ENCODE data around the gene MYL9. TPM values are rescaled to one million over a fixed set of nuclear protein-coding genes. Genes with fewer than 3 reads are reported as not detected.
A peak's percentile ranks its signal among the peaks of the same experiment; 100 is the strongest.

The MYL9 gene
- total and polyA plus RNA-seq, 7 experiments from 2014 or later: 0.29 to 2.4 (median 0.29) TPM; not detected in 4

- Histone ChIP-seq H3K27ac (ENCODE audit: low read depth, low read length) (no peak overlapping the region), H3K4me1 (ENCODE audit: control insufficient read depth in 2 of 2, insufficient read depth in 2 of 2, low read length in 2 of 2) (peaks cover 5% of the 10 kb centered on the region in 2 donors), H3K36me3 (ENCODE audit: control insufficient read depth in 2 of 3, insufficient read depth in 3 of 3, low read length in 3 of 3) (peaks cover 0 to 52% (median 13%) of the 10 kb centered on the region in 3 experiments), H3K27me3 (ENCODE audit: control insufficient read depth in 2 of 2, insufficient read depth in 2 of 2, low read length in 2 of 2) (no peaks in the 10 kb centered on the region), H3K9me3 (ENCODE audit: control insufficient read depth in 2 of 3, low read length in 3 of 3) (no peaks in the 10 kb centered on the region), H3K4me3 (ENCODE audit: low read length) (no peak overlapping the region)
- DNase-seq (no peak), ATAC-seq (no peak)
- ChIA-PET POLR2A (no interaction called here), CTCF (no interaction called here)
- no peaks in the 10 kb centered on the region for H3K27me3 Mint-ChIP-seq
- H3K9me3 Mint-ChIP-seq: no peaks in the 10 kb centered on the region
- peaks cover 0 to 21% (median 4%) of the 10 kb centered on the region in 5 donors for H3K36me3 Mint-ChIP-seq
- no peak overlapping the region for H3K4me3 Mint-ChIP-seq
- peaks cover under 1 to 20% (median 16%) of the 10 kb centered on the region in 7 donors for H3K4me1 Mint-ChIP-seq
- intact Hi-C loops (cut with micrococcal nuclease): no loop called here
- H3K27ac Mint-ChIP-seq: no peak overlapping the region
These were observed 43.5 kb upstream of the MYL9 start for GRCh38 chr20:36497856-36498255.

- H3K4me1 ChIP-seq (ENCODE audit: control insufficient read depth in 2 of 2, insufficient read depth in 2 of 2, low read length in 2 of 2): no peaks in the 10 kb centered on the region
- POLR2A ChIA-PET: no interaction called here
These were observed 42.7 kb upstream of the MYL9 start for GRCh38 chr20:36498386-36499179.

GRCh38 chr20:36499211-36499610 is 42.1 kb upstream of the MYL9 start:
- DNase-seq (no peak), ATAC-seq (no peak)
- Histone ChIP-seq H3K4me3 (ENCODE audit: low read length) (no peak overlapping the region), H3K27ac (ENCODE audit: low read depth, low read length) (no peak overlapping the region), H3K36me3 (ENCODE audit: control insufficient read depth in 2 of 3, insufficient read depth in 3 of 3, low read length in 3 of 3) (peaks cover 0 to 55% (median 13%) of the 10 kb centered on the region in 3 experiments), H3K27me3 (ENCODE audit: control insufficient read depth in 2 of 2, insufficient read depth in 2 of 2, low read length in 2 of 2) (no peaks in the 10 kb centered on the region), H3K4me1 (ENCODE audit: control insufficient read depth in 2 of 2, insufficient read depth in 2 of 2, low read length in 2 of 2) (no peaks in the 10 kb centered on the region), H3K9me3 (ENCODE audit: control insufficient read depth in 2 of 3, low read length in 3 of 3) (no peaks in the 10 kb centered on the region)
- H3K9me3 Mint-ChIP-seq: no peaks in the 10 kb centered on the region
- POLR2A ChIA-PET: no interaction called here
- H3K27me3 Mint-ChIP-seq: no peaks in the 10 kb centered on the region
- intact Hi-C loops (cut with micrococcal nuclease): no loop called here
- peaks cover 4 to 26% (median 10%) of the 10 kb centered on the region in 5 donors for H3K36me3 Mint-ChIP-seq
- H3K4me1 Mint-ChIP-seq: peaks cover 3 to 13% (median 5%) of the 10 kb centered on the region in 7 donors
- H3K4me3 Mint-ChIP-seq: no peak overlapping the region
- H3K27ac Mint-ChIP-seq: peak overlapping the region in 1 of 9 donors; percentile 42
- CTCF ChIA-PET: no interaction called here

More at GRCh38 chr20:36498386-36499179, 42.7 kb upstream of the MYL9 start:
- no peak for DNase-seq
- Mint-ChIP-seq H3K9me3 (no peaks in the 10 kb centered on the region), H3K27ac (peak overlapping the region in 1 of 9 donors; percentile 31), H3K4me1 (peaks cover 5 to 19% (median 9%) of the 10 kb centered on the region in 7 donors), H3K4me3 (no peak overlapping the region), H3K36me3 (peaks cover 4 to 25% (median 8%) of the 10 kb centered on the region in 5 donors), H3K27me3 (no peaks in the 10 kb centered on the region)
- H3K27me3 ChIP-seq (ENCODE audit: control insufficient read depth in 2 of 2, insufficient read depth in 2 of 2, low read length in 2 of 2): no peaks in the 10 kb centered on the region
- CTCF ChIA-PET: no interaction called here
- H3K36me3 ChIP-seq (ENCODE audit: control insufficient read depth in 2 of 3, insufficient read depth in 3 of 3, low read length in 3 of 3): peaks cover 0 to 55% (median 13%) of the 10 kb centered on the region in 3 experiments
- no peak overlapping the region for H3K27ac ChIP-seq (ENCODE audit: low read depth, low read length)
- H3K9me3 ChIP-seq (ENCODE audit: control insufficient read depth in 2 of 3, low read length in 3 of 3): no peaks in the 10 kb centered on the region
- no peak overlapping the region for H3K4me3 ChIP-seq (ENCODE audit: low read length)
- intact Hi-C loops (cut with micrococcal nuclease): no loop called here
- no peak for ATAC-seq

GRCh38 chr20:36499723-36500501 is 41.4 kb upstream of the MYL9 start:
- no peak for ATAC-seq
- Histone ChIP-seq H3K27ac (ENCODE audit: low read depth, low read length) (no peak overlapping the region), H3K36me3 (ENCODE audit: control insufficient read depth in 2 of 3, insufficient read depth in 3 of 3, low read length in 3 of 3) (peaks cover 0 to 59% (median 13%) of the 10 kb centered on the region in 3 experiments), H3K27me3 (ENCODE audit: control insufficient read depth in 2 of 2, insufficient read depth in 2 of 2, low read length in 2 of 2) (no peaks in the 10 kb centered on the region), H3K4me3 (ENCODE audit: low read length) (no peak overlapping the region), H3K9me3 (ENCODE audit: control insufficient read depth in 2 of 3, low read length in 3 of 3) (no peaks in the 10 kb centered on the region), H3K4me1 (ENCODE audit: control insufficient read depth in 2 of 2, insufficient read depth in 2 of 2, low read length in 2 of 2) (no peaks in the 10 kb centered on the region)
- DNase-seq: no peak
- H3K27me3 Mint-ChIP-seq: no peaks in the 10 kb centered on the region
- POLR2A ChIA-PET: no interaction called here
- no peak overlapping the region for H3K4me3 Mint-ChIP-seq
- H3K27ac Mint-ChIP-seq: peak overlapping the region in 2 of 9 donors; percentile 38 to 45
- H3K36me3 Mint-ChIP-seq: peaks cover 4 to 30% (median 11%) of the 10 kb centered on the region in 5 donors
- H3K9me3 Mint-ChIP-seq: no peaks in the 10 kb centered on the region
- H3K4me1 Mint-ChIP-seq: peaks cover 0 to 8% (median 4%) of the 10 kb centered on the region in 7 donors
- CTCF ChIA-PET: no interaction called here
- intact Hi-C loops (cut with micrococcal nuclease): no loop called here

- peak; percentile 26 for ATAC-seq
These were observed 39.8 kb upstream of the MYL9 start for GRCh38 chr20:36501367-36502006.

GRCh38 chr20:36504295-36504694 is 37.0 kb upstream of the MYL9 start:
- POLR2A ChIA-PET: no interaction called here
- Histone ChIP-seq H3K27ac (ENCODE audit: low read depth, low read length) (no peak overlapping the region), H3K27me3 (ENCODE audit: control insufficient read depth in 2 of 2, insufficient read depth in 2 of 2, low read length in 2 of 2) (no peaks in the 10 kb centered on the region), H3K4me3 (ENCODE audit: low read length) (no peak overlapping the region), H3K4me1 (ENCODE audit: control insufficient read depth in 2 of 2, insufficient read depth in 2 of 2, low read length in 2 of 2) (no peaks in the 10 kb centered on the region), H3K9me3 (ENCODE audit: control insufficient read depth in 2 of 3, low read length in 3 of 3) (no peaks in the 10 kb centered on the region), H3K36me3 (ENCODE audit: control insufficient read depth in 2 of 3, insufficient read depth in 3 of 3, low read length in 3 of 3) (peaks cover 0 to 36% (median 0%) of the 10 kb centered on the region in 3 experiments)
- H3K4me1 Mint-ChIP-seq: peaks cover 2 to 19% (median 14%) of the 10 kb centered on the region in 7 donors
- ATAC-seq: no peak
- DNase-seq: no peak
- no peaks in the 10 kb centered on the region for H3K27me3 Mint-ChIP-seq
- no peak overlapping the region for H3K4me3 Mint-ChIP-seq
- CTCF ChIA-PET: no interaction called here
- peak overlapping the region in 1 of 9 donors; percentile 58 for H3K27ac Mint-ChIP-seq
- peaks cover 4 to 35% (median 12%) of the 10 kb centered on the region in 5 donors for H3K36me3 Mint-ChIP-seq
- intact Hi-C loops (cut with micrococcal nuclease): no loop called here
- H3K9me3 Mint-ChIP-seq: no peaks in the 10 kb centered on the region

More at GRCh38 chr20:36501367-36502006, 39.8 kb upstream of the MYL9 start:
- no peak overlapping the region for H3K4me3 ChIP-seq (ENCODE audit: low read length)
- H3K9me3 ChIP-seq (ENCODE audit: control insufficient read depth in 2 of 3, low read length in 3 of 3): no peaks in the 10 kb centered on the region
- H3K4me1 Mint-ChIP-seq: peaks cover 2 to 18% (median 11%) of the 10 kb centered on the region in 7 donors
- H3K27ac Mint-ChIP-seq: peak overlapping the region in 5 of 9 donors; percentile 21 to 46 (median 25)
- H3K36me3 ChIP-seq (ENCODE audit: control insufficient read depth in 2 of 3, insufficient read depth in 3 of 3, low read length in 3 of 3): peaks cover 0 to 62% (median 13%) of the 10 kb centered on the region in 3 experiments
- POLR2A ChIA-PET: interaction anchor here (0.5 to 0.7 kb wide), 2 partner anchors 40 to 47 kb away, joined by 3 to 5 read pairs; no protein-coding TSS in a partner anchor
- H3K9me3 Mint-ChIP-seq: no peaks in the 10 kb centered on the region
- DNase-seq: no peak
- CTCF ChIA-PET: interaction anchor here (0.6 kb wide), 1 partner anchor 80 kb away, joined by 4 read pairs; no protein-coding TSS in a partner anchor
- H3K36me3 Mint-ChIP-seq: peaks cover 4 to 34% (median 11%) of the 10 kb centered on the region in 5 donors
- H3K27ac ChIP-seq (ENCODE audit: low read depth, low read length): no peak overlapping the region
- no peaks in the 10 kb centered on the region for H3K27me3 Mint-ChIP-seq
- no peak overlapping the region for H3K4me3 Mint-ChIP-seq
- H3K27me3 ChIP-seq (ENCODE audit: control insufficient read depth in 2 of 2, insufficient read depth in 2 of 2, low read length in 2 of 2): no peaks in the 10 kb centered on the region
- intact Hi-C loops (cut with micrococcal nuclease): no loop called here
- H3K4me1 ChIP-seq (ENCODE audit: control insufficient read depth in 2 of 2, insufficient read depth in 2 of 2, low read length in 2 of 2): no peaks in the 10 kb centered on the region

Data from naive thymus-derived CD4-positive, alpha-beta T cell (primary cell).